HepG2 (cell line): ENCODE results near the gene TPD52L2. TPM values are rescaled to one million over a fixed set of nuclear protein-coding genes. Genes with fewer than 3 reads are reported as not detected.

Source experiments
- ATF1 ChIP-seq: IDR thresholded peaks from 2 replicates; pipeline ENCODE4 v1.6.1; 2016; ENCODE audit warnings: mild to moderate bottlenecking, control low read depth
- CHD4 ChIP-seq: fragments of 200-600 bp; sonication (generic); IDR thresholded peaks from 2 replicates; pipeline ENCODE4 v1.7.0; 2017; ENCODE audit warnings: mild to moderate bottlenecking, low read length, borderline replicate concordance
- IRF1 ChIP-seq: sonication (generic); formaldehyde crosslinking; IDR thresholded peaks from 2 replicates; pipeline ENCODE4 v1.4.0; 2020; ENCODE audit warnings: low read depth, mild to moderate bottlenecking, missing genetic modification reagents
- JARID2 ChIP-seq: sonication (generic); formaldehyde crosslinking; IDR thresholded peaks from 2 replicates; pipeline ENCODE4 v1.8.1; 2023; ENCODE audit warnings: missing genetic modification reagents, inconsistent platforms; ENCODE audit not compliant: insufficient replicate concordance
- JUNB ChIP-seq: sonication (generic); formaldehyde crosslinking; IDR thresholded peaks from 2 replicates; pipeline ENCODE4 v1.8.0; 2022; ENCODE audit warnings: missing genetic modification reagents, mild to moderate bottlenecking, borderline replicate concordance
- MXI1 ChIP-seq: IDR thresholded peaks from 3 replicates; pipeline ENCODE4 v1.6.1; 2012; ENCODE audit warnings: low read depth, low read length, inconsistent platforms, borderline replicate concordance
- NFATC3 ChIP-seq: sonication (generic); formaldehyde crosslinking; IDR thresholded peaks from 2 replicates; pipeline ENCODE4 v1.5.1; 2020; ENCODE audit warnings: mild to moderate bottlenecking, missing genetic modification reagents
- NFYC ChIP-seq: IDR thresholded peaks from 2 replicates; pipeline ENCODE4 v1.6.1; 2016; ENCODE audit warnings: missing genetic modification reagents, missing compliant biosample characterization
- PCBP1 ChIP-seq: fragments of 200-400 bp; formaldehyde crosslinking; IDR thresholded peaks from 2 replicates; pipeline ENCODE4 v1.6.1; 2017; ENCODE audit warnings: mild to moderate bottlenecking, low read depth, low read length, borderline replicate concordance
- RARA ChIP-seq: IDR thresholded peaks from 2 replicates; pipeline ENCODE4 v1.6.1; 2016; ENCODE audit warnings: missing genetic modification reagents, missing compliant biosample characterization
- REL ChIP-seq: sonication (generic); formaldehyde crosslinking; conservative IDR thresholded peaks from 2 replicates; pipeline ENCODE4 v1.8.0; 2022; ENCODE audit warnings: mild to moderate bottlenecking, missing genetic modification reagents, moderate library complexity
- REXO4 ChIP-seq: sonication (generic); formaldehyde crosslinking; IDR thresholded peaks from 2 replicates; pipeline ENCODE4 v1.8.0; 2022; ENCODE audit warnings: missing genetic modification reagents, mild to moderate bottlenecking, borderline replicate concordance
- SNAPC2 ChIP-seq: sonication (generic); formaldehyde crosslinking; IDR thresholded peaks from 2 replicates; pipeline ENCODE4 v1.8.1; 2022; ENCODE audit warnings: mild to moderate bottlenecking, missing genetic modification reagents
- SNRNP70 ChIP-seq: fragments of 200-400 bp; formaldehyde crosslinking; IDR thresholded peaks from 2 replicates; pipeline ENCODE4 v1.6.1; 2017; ENCODE audit warnings: mild to moderate bottlenecking, low read depth, low read length, moderate library complexity
- ZBTB33 ChIP-seq: sonication (generic); formaldehyde crosslinking; IDR thresholded peaks from 2 replicates; pipeline ENCODE4 v1.4.0; 2020; ENCODE audit warnings: missing genetic modification reagents
- ZBTB4 ChIP-seq: sonication (generic); formaldehyde crosslinking; IDR thresholded peaks from 2 replicates; pipeline ENCODE4 v1.4.0; 2020; ENCODE audit warnings: missing genetic modification reagents, mild to moderate bottlenecking, borderline replicate concordance
- ZFAT ChIP-seq: sonication (generic); formaldehyde crosslinking; conservative IDR thresholded peaks from 2 replicates; pipeline ENCODE4 v1.8.1; 2023; ENCODE audit warnings: missing genetic modification reagents, inconsistent platforms
- ZMYM3 ChIP-seq: sonication (generic); formaldehyde crosslinking; IDR thresholded peaks from 2 replicates; pipeline ENCODE4 v1.5.1; 2020; ENCODE audit warnings: mild to moderate bottlenecking, missing genetic modification reagents
- ZNF20 ChIP-seq: sonication (generic); formaldehyde crosslinking; IDR thresholded peaks from 2 replicates; pipeline ENCODE4 v1.4.0; 2020; ENCODE audit warnings: mild to moderate bottlenecking, moderate library complexity, missing genetic modification reagents
- ZNF224 ChIP-seq: sonication (generic); formaldehyde crosslinking; IDR thresholded peaks from 2 replicates; pipeline ENCODE4 v1.5.0; 2020; ENCODE audit warnings: mild to moderate bottlenecking, missing genetic modification reagents
- ZNF431 ChIP-seq: sonication (generic); formaldehyde crosslinking; IDR thresholded peaks from 2 replicates; pipeline ENCODE4 v1.9.0; 2022; ENCODE audit warnings: missing genetic modification reagents, low read depth, mild to moderate bottlenecking, borderline replicate concordance
- ZNF562 ChIP-seq: sonication (generic); formaldehyde crosslinking; IDR thresholded peaks from 2 replicates; pipeline ENCODE4 v1.8.0; 2022; ENCODE audit warnings: missing genetic modification reagents, borderline replicate concordance
- ZNF563 ChIP-seq: sonication (generic); formaldehyde crosslinking; IDR thresholded peaks from 2 replicates; pipeline ENCODE4 v1.8.0; 2022; ENCODE audit warnings: mild to moderate bottlenecking, moderate library complexity, missing genetic modification reagents
- ZNF678 ChIP-seq: sonication (generic); formaldehyde crosslinking; IDR thresholded peaks from 2 replicates; pipeline ENCODE4 v1.4.0; 2020; ENCODE audit warnings: mild to moderate bottlenecking, missing genetic modification reagents
- polyA plus RNA-seq, 8 experiments: library from polyadenylated mRNA; depleted of rRNA in 3 of 8; stranded (reverse) in 7 of 8; unstranded in 1 of 8; fragments of >200 nt; fragmentation: Illumina TruSeq in 4 of 8; extraction: Trizol in 4 of 8; gene quantifications; 2 replicates each; pipeline versions ENCODE4 v1.2.1 to v1.2.3, GENCODE V29; 2011 to 2016; ENCODE audit warnings: low read depth in 4 of 8, missing spikeins in 1 of 8, mixed read lengths in 1 of 8; ENCODE audit not compliant: insufficient read depth in 1 of 8
- total RNA-seq, 5 experiments: library from RNA; depleted of rRNA; stranded (reverse); fragments of >200 nt; fragmentation: Illumina TruSeq; extraction: Trizol; gene quantifications; 2 replicates each; pipeline ENCODE4 v1.2.3, GENCODE V29; 2016; ENCODE audit warnings: low read depth in 1 of 5

TPD52L2 gene
- total and polyA plus RNA-seq, 2 of the 13 experiments (the other 11 are each of a cell fraction or from before 2014, with no cell fraction given): 156 to 184 TPM

- no peak for TF ChIP-seq ATF1 (CRISPR knock-in tag)
- no peak for TF ChIP-seq NFATC3 (CRISPR knock-in tag)
- no peak for TF ChIP-seq JUNB
- peak; percentile 69; the same call in 1 of the 2 replicates for TF ChIP-seq ZNF431 (CRISPR knock-in tag)
- TF ChIP-seq ZBTB33 (CRISPR knock-in tag): no peak
- TF ChIP-seq REXO4 (CRISPR knock-in tag): no peak
- no peak for TF ChIP-seq ZNF678 (CRISPR knock-in tag)
- TF ChIP-seq REL (CRISPR knock-in tag): no peak
- TF ChIP-seq SNRNP70: no peak
- TF ChIP-seq ZFAT (CRISPR knock-in tag): no peak
- no peak; the same call in 1 of the 2 replicates for TF ChIP-seq CHD4
- TF ChIP-seq ZBTB4: peak; percentile 88
- peak; percentile 71 for TF ChIP-seq RARA
- TF ChIP-seq NFYC (CRISPR knock-in tag): 0 out of 2 replicates have a peak, but pooled peaks have one; percentile 22
- no peak for TF ChIP-seq ZNF562
- no peak for TF ChIP-seq ZNF20 (CRISPR knock-in tag)
- TF ChIP-seq ZNF563 (CRISPR knock-in tag): peak; percentile 60; the same call in 1 of the 2 replicates
- TF ChIP-seq IRF1 (CRISPR knock-in tag): no peak
- peak; percentile 53; the same call in 1 of the 2 replicates for TF ChIP-seq ZMYM3 (CRISPR knock-in tag)
- TF ChIP-seq PCBP1: 0 out of 2 replicates have a peak, but pooled peaks have one; percentile 63
- no peak; the same call in 2 of the 3 replicates for TF ChIP-seq MXI1
- TF ChIP-seq ZNF224 (CRISPR knock-in tag): 0 out of 2 replicates have a peak, but pooled peaks have one; percentile 50
- 0 out of 2 replicates have a peak, but pooled peaks have one; percentile 30 for TF ChIP-seq SNAPC2 (CRISPR knock-in tag)
- peak; percentile 27 for TF ChIP-seq JARID2 (CRISPR knock-in tag)
These were observed 6.5 kb upstream of the TPD52L2 start (continued) for GRCh38 chr20:63858393-63859165.
